Measurements from ENCODE around the gene ACP2.

- no peak for TF ChIP-seq CTCF (IDR thresholded peaks at IDR 0.05)
- TF ChIP-seq POLR2AphosphoS5 (IDR thresholded peaks at IDR 0.05; ENCODE audit: low read depth, low read length) = no peak
- no peak for TF ChIP-seq TEAD4 (IDR thresholded peaks at IDR 0.05; ENCODE audit: borderline replicate concordance, insufficient read depth)
- no peak for TF ChIP-seq EZH2phosphoT487 (IDR thresholded peaks at IDR 0.05; ENCODE audit: borderline replicate concordance, low read depth)
- TF ChIP-seq, protein P1, sequence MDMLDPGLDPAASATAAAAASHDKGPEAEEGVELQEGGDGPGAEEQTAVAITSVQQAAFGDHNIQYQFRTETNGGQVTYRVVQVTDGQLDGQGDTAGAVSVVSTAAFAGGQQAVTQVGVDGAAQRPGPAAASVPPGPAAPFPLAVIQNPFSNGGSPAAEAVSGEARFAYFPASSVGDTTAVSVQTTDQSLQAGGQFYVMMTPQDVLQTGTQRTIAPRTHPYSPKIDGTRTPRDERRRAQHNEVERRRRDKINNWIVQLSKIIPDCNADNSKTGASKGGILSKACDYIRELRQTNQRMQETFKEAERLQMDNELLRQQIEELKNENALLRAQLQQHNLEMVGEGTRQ (IDR thresholded peaks at IDR 0.05; ENCODE audit: borderline replicate concordance, low read depth, low read length) = no peak
- TF ChIP-seq MAX (IDR thresholded peaks at IDR 0.05; ENCODE audit: low read depth) = no peak
- no peak for TF ChIP-seq RAD21 (IDR thresholded peaks at IDR 0.05; ENCODE audit: low read length)
- TF ChIP-seq REST (IDR thresholded peaks at IDR 0.05; ENCODE audit: low read depth, low read length) = no peak
- no peak for TF ChIP-seq RFX5 (IDR thresholded peaks at IDR 0.05; ENCODE audit: low read length)
- no peak for TF ChIP-seq SMC3 (IDR thresholded peaks at IDR 0.05; ENCODE audit: low read depth, low read length)
- no peak for TF ChIP-seq FOXM1 (IDR thresholded peaks at IDR 0.05; ENCODE audit: low read depth)
- no peak for TF ChIP-seq CHD2 (IDR thresholded peaks at IDR 0.05; ENCODE audit: low read length, partially characterized antibody)
- TF ChIP-seq YY1 (IDR thresholded peaks at IDR 0.05; ENCODE audit: low read depth) = no peak
These were observed 47.4 kb upstream of the ACP2 start for GRCh38 chr11:47296045-47296444.

All from SK-N-SH (cell line).